Activated CD4-positive, alpha-beta T cell treated with anti-CD3 and anti-CD28 coated beads, Interleukin-10, Interleukin-2, amounts not matched to agents 100 ng/mL and 50 ng/mL, durations not matched to agents 16 hours and 8 hours (primary cell): ENCODE results near the gene RSAD1.

Experiments used
- DNase-seq: peaks from one replicate; pipeline ENCODE4 v3.0.0-alpha.2; 2020

Gene RSAD1

GRCh38 chr17:50498021-50498874 is 19.6 kb downstream of the RSAD1 start:
- no peak for DNase-seq

- DNase-seq: no peak
Measured at GRCh38 chr17:50499270-50499669, 20.6 kb downstream of the RSAD1 start.

GRCh38 chr17:50499721-50500120 is 21.1 kb downstream of the RSAD1 start:
- no peak for DNase-seq

GRCh38 chr17:50501054-50501453 is 22.4 kb downstream of the RSAD1 start:
- peak; percentile 35 for DNase-seq

- DNase-seq: no peak
Measured at GRCh38 chr17:50502301-50502990, 23.8 kb downstream of the RSAD1 start.

- no peak for DNase-seq
Measured at GRCh38 chr17:50505591-50506130, 27.0 kb downstream of the RSAD1 start.

GRCh38 chr17:50506298-50506697 is 27.6 kb downstream of the RSAD1 start:
- no peak for DNase-seq

GRCh38 chr17:50507871-50508572 is 29.4 kb downstream of the RSAD1 start, which contains the start of gene MYCBPAP:
Gene MYCBPAP, plus strand, starts transcription at chr17:50508439. Its CDS starts 236 bp downstream, at chr17:50508675.
- DNase-seq: peak; percentile 91

GRCh38 chr17:50508573-50509460 is 30.2 kb downstream of the RSAD1 start:
- DNase-seq: no peak

GRCh38 chr17:50511058-50511457 is 32.4 kb downstream of the RSAD1 start:
- peak; percentile 92 for DNase-seq

- no peak for DNase-seq
Measured at GRCh38 chr17:50513495-50513894, 34.8 kb downstream of the RSAD1 start.

- no peak for DNase-seq
Measured at GRCh38 chr17:50514388-50514787, 35.7 kb downstream of the RSAD1 start.

- DNase-seq: no peak
Measured at GRCh38 chr17:50514936-50515702, 36.5 kb downstream of the RSAD1 start.

- no peak for DNase-seq
Measured at GRCh38 chr17:50517011-50517410, 38.4 kb downstream of the RSAD1 start.

- DNase-seq: no peak
Measured at GRCh38 chr17:50517504-50518383, 39.1 kb downstream of the RSAD1 start.

GRCh38 chr17:50518384-50519023 is 39.8 kb downstream of the RSAD1 start:
- no peak for DNase-seq

GRCh38 chr17:50519141-50519834 is 40.6 kb downstream of the RSAD1 start:
- no peak for DNase-seq

GRCh38 chr17:50520483-50520882 is 41.8 kb downstream of the RSAD1 start:
- DNase-seq: no peak

GRCh38 chr17:50521514-50521913 is 42.9 kb downstream of the RSAD1 start:
- DNase-seq: no peak
